Measurements from ENCODE around the gene NBEA.

NBEA gene

GRCh38 chr13:35720290-35720689 is 778.2 kb downstream of the NBEA start:
- in situ Hi-C loops (cut with HindIII; ENCODE audit: low sequenced_read_pairs) = no loop called here
- no peak overlapping the region for H3K4me3 ChIP-seq (ENCODE audit: low read depth, low read length)

GRCh38 chr13:35720690-35721554 is 778.9 kb downstream of the NBEA start:
- in situ Hi-C loops (cut with HindIII; ENCODE audit: low sequenced_read_pairs) = no loop called here
- peak overlapping the region; percentile 13 for H3K4me3 ChIP-seq (ENCODE audit: low read depth, low read length)
- peak; percentile 98 for TF ChIP-seq CTCF (IDR thresholded peaks at IDR 0.05; ENCODE audit: low read depth, low read length, missing control alignments)
- no peak for DNase-seq (ENCODE audit: low read depth)

More at GRCh38 chr13:35720290-35720689, 778.2 kb downstream of the NBEA start:
- DNase-seq (ENCODE audit: low read depth) = no peak
- no peak for TF ChIP-seq CTCF (IDR thresholded peaks at IDR 0.05; ENCODE audit: low read depth, low read length, missing control alignments)
